HG02885 (cell line): ENCODE measurements around the gene GADL1.

ENCODE experiments used
- ATAC-seq: cut with Tn5 transposase; IDR thresholded peaks from one replicate; pipeline ENCODE4 v1.9.1; 2021; ENCODE audit warnings: mild to moderate bottlenecking; ENCODE audit not compliant: unreplicated experiment, poor library complexity

Gene GADL1

GRCh38 chr3:30683769-30684168, 210.7 kb downstream of the GADL1 start:
- no peak for ATAC-seq

GRCh38 chr3:30682434-30683155, 211.9 kb downstream of the GADL1 start:
- no peak for ATAC-seq

DNA sequence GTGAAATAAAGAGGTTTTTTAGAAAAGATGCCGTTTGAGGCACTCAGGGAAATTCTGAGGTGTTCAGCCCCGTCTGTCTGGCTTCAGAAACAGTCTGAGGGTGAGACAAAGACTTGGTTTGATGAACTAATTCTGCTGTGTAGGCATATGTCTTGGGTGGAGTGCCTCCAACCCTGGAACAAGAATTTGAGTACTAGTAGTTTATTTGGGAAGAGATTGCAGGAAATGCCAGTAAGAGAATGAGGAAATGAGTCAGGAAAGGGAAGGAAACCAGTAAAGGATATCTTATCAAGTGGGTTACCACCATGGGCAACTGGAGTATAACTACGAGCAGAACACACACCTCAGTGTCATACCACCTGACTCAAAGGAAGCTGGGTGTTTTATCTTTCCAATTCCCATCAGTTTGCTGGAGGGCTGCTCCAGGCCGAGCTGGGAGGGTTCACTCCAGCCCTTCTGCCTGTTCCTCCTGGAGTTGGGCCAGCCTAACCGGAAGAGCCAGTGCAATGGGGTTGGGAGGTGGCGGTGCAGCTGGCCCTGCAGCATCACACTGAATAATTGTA, 212.7 kb downstream of the GADL1 start:
- no peak for ATAC-seq

DNA sequence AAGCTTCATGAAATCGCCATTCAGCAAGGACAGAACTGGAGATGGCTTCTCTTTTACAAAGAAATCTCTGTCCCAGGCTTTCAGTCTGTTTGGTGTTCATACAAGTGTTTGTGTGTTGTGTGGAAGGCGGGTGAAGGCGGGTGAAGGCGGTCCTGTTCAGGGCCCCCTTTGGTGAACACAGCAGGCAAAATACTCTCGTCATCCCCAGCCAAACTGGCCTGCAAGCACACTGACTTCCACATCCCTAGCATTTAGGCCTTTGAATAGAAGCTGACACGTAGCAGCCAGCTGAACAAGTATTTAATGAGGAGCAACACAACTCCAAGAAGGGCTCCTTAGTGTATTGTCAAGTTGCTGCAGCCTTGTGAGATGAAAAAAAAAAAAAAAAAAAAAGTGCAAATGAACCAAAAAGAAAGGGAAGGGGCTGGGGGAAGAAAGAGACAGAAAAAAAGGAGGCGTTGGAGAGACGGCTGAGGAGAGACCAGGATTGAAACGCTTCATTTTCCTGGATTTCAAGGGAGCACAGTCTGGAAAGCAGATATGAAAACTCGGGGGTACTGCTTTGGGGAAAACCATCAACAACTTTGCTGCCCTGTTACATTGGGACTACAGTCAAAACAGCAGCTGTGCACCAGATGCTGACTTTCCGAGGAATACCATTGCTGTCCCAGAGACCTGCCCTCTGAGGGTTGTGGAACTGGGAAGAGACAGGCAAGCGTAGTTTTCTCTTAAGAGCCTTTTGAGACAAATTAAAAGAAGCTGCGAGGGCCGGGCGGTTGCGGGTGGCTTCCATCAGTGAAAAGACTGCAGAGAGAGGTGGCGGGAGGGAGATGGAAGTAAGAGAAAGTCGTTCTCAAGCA, 213.4 kb downstream of the GADL1 start:
- ATAC-seq, result no peak

DNA sequence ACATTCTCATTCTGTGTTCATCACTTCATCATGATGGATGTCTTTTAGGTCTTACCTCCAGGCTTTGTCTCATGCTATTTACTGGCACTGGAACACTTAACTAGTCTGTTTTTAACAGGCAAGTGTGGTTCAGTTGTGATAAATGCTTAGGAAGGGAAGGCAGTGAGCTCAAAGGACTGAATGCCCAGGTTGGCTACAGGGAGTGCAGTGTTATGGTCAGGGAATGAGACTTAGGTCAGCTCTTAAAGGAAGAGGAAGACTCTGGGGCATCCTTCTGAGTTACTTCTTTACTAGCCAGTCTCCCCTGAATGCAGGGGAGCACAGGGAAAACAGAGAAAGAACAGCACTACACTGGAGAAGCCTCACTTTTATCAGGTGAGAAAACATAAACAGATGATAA, 215.4 kb downstream of the GADL1 start:
- ATAC-seq, result no peak

- no peak for ATAC-seq
These were observed 217.1 kb downstream of the GADL1 start for GRCh38 chr3:30677347-30677685.

- no peak for ATAC-seq
These were observed 217.8 kb downstream of the GADL1 start for GRCh38 chr3:30676424-30677346.
